Fibroblast of skin of scalp (primary cell): Measurements from ENCODE around the gene SMS.

Experiments used
- DNase-seq: peaks from one replicate; pipeline ENCODE4 v3.0.0-alpha.2; 2013

Gene SMS

GRCh38 chrX:22041907-22042530 lies 101.5 kb downstream of the SMS start:
- DNase-seq, result no peak

GRCh38 chrX:22043872-22044271 lies 103.4 kb downstream of the SMS start:
- DNase-seq, result no peak
